ENCODE data around the gene SPATA3. TPM values are rescaled to one million over a fixed set of nuclear protein-coding genes. Genes with fewer than 3 reads are reported as not detected.

Gene SPATA3
- not detected in 2 replicates for total RNA-seq

GRCh38 chr2:230995821-230996220, at the start of gene SPATA3:
Gene SPATA3, plus strand, starts transcription at chr2:230996121. Its CDS starts 113 bp downstream, at chr2:230996234.
- intact Hi-C loops (cut with micrococcal nuclease): no loop called here

- intact Hi-C loops (cut with micrococcal nuclease): no loop called here
Observed at GRCh38 chr2:230946429-230947234, 49.3 kb upstream of the SPATA3 start.

- intact Hi-C loops (cut with micrococcal nuclease): no loop called here
Observed at GRCh38 chr2:230947235-230947576, 48.7 kb upstream of the SPATA3 start.

GRCh38 chr2:230947908-230948365, 48.0 kb upstream of the SPATA3 start:
- intact Hi-C loops (cut with micrococcal nuclease): no loop called here

- intact Hi-C loops (cut with micrococcal nuclease): no loop called here
Observed at GRCh38 chr2:230949966-230950873, 45.7 kb upstream of the SPATA3 start.

GRCh38 chr2:230950874-230951339, 45.0 kb upstream of the SPATA3 start:
- intact Hi-C loops (cut with micrococcal nuclease): no loop called here

GRCh38 chr2:230951396-230951795, 44.5 kb upstream of the SPATA3 start:
- intact Hi-C loops (cut with micrococcal nuclease): no loop called here

- intact Hi-C loops (cut with micrococcal nuclease): no loop called here
Observed at GRCh38 chr2:230952226-230952956, 43.5 kb upstream of the SPATA3 start.

- intact Hi-C loops (cut with micrococcal nuclease): no loop called here
Observed at GRCh38 chr2:230953845-230954244, 42.1 kb upstream of the SPATA3 start.

GRCh38 chr2:230954746-230955145, 41.2 kb upstream of the SPATA3 start:
- intact Hi-C loops (cut with micrococcal nuclease): no loop called here

- intact Hi-C loops (cut with micrococcal nuclease): no loop called here
Observed at GRCh38 chr2:230955163-230955737, 40.7 kb upstream of the SPATA3 start.

GRCh38 chr2:230956827-230957755, 38.8 kb upstream of the SPATA3 start:
- intact Hi-C loops (cut with micrococcal nuclease): loop anchor here (1.0 to 2.0 kb wide), 3 partner anchors 17 to 32 kb away; partner anchors contain the start of gene GPR55

GRCh38 chr2:230957756-230958391, 38.0 kb upstream of the SPATA3 start:
- intact Hi-C loops (cut with micrococcal nuclease): loop anchor here (1.0 to 2.0 kb wide), 3 partner anchors 16 to 33 kb away; partner anchors contain the start of gene GPR55

- intact Hi-C loops (cut with micrococcal nuclease): no loop called here
Observed at GRCh38 chr2:230958820-230959756, 36.8 kb upstream of the SPATA3 start.

- intact Hi-C loops (cut with micrococcal nuclease): no loop called here
Observed at GRCh38 chr2:230960026-230960425, 35.9 kb upstream of the SPATA3 start.

GRCh38 chr2:230961091-230961491, 34.8 kb upstream of the SPATA3 start:
- intact Hi-C loops (cut with micrococcal nuclease): no loop called here

- intact Hi-C loops (cut with micrococcal nuclease): no loop called here
Observed at GRCh38 chr2:230964136-230964730, 31.7 kb upstream of the SPATA3 start.

GRCh38 chr2:230967113-230967512, 28.8 kb upstream of the SPATA3 start:
- intact Hi-C loops (cut with micrococcal nuclease): no loop called here
